C4-2B (cell line): Measurements from ENCODE around the gene HEATR5B.

ENCODE experiments used
- ZFX ChIP-seq: fragments of 450-650 bp; IDR thresholded peaks from 2 replicates; pipeline ENCODE4 v1.6.1; 2017
- TF ChIP-seq, protein P1 (sequence below): fragments of 450-650 bp; conservative IDR thresholded peaks from 2 replicates; pipeline ENCODE4 v1.5.1; 2017; ENCODE audit warnings: mild to moderate bottlenecking

- TF ChIP-seq, protein P1, sequence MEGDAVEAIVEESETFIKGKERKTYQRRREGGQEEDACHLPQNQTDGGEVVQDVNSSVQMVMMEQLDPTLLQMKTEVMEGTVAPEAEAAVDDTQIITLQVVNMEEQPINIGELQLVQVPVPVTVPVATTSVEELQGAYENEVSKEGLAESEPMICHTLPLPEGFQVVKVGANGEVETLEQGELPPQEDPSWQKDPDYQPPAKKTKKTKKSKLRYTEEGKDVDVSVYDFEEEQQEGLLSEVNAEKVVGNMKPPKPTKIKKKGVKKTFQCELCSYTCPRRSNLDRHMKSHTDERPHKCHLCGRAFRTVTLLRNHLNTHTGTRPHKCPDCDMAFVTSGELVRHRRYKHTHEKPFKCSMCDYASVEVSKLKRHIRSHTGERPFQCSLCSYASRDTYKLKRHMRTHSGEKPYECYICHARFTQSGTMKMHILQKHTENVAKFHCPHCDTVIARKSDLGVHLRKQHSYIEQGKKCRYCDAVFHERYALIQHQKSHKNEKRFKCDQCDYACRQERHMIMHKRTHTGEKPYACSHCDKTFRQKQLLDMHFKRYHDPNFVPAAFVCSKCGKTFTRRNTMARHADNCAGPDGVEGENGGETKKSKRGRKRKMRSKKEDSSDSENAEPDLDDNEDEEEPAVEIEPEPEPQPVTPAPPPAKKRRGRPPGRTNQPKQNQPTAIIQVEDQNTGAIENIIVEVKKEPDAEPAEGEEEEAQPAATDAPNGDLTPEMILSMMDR, result no peak
- TF ChIP-seq ZFX, result no peak
Measured at GRCh38 chr2:36973320-36973719, 110.9 kb downstream of the HEATR5B start.
